Effector CD8-positive, alpha-beta T cell (primary cell): ENCODE data around the gene HAGHL.
A peak's percentile ranks its signal among the peaks of the same experiment; 100 is the strongest.
"Not testable (repeated sequence)": the region's sequence is repeated elsewhere in the genome, so short reads cannot be mapped to it uniquely, and the experiment has no call there.

ENCODE experiments used
- DNase-seq: peaks from one replicate; lab custom pipeline; 2025; lab: John Stamatoyannopoulos, UW

HAGHL gene

DNA sequence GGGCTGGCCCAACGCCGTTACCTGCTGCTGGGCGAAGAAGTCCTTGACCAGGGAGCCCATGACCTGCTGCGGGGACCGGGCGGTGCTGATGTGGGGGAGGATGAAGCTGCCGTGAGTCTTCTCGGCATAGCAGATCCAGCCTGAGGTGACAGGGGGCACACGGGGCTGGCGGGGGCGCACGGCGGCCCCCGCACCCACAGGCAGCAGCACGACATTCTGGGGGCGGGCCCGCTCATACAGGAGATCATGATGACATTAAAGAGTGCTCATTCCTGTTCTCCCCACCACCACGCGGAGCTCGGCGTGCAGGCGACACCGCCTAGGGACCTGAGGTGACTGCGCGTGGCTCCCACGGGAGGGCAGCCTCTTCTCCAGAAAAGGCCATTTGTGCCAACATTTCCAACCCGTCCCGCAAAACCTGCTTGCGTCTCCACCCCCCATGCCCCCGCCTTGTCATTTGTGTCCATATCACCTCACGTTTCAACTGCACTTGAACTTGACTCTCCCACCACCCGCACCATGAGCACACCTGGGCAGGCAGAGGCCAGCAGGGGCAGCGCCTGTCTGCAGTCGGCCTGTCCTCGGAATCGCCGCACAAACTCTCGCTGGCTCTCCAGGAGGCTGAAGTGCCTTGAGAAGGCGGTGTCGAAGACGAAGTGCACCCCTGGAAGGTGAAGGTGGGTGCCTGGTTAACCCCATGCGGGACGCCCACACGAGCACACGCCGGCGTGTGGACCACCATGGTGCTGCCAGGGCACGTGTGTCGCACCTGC, 7.5 kb downstream of the HAGHL start:
- no peak for DNase-seq

- no peak for DNase-seq
Measured at GRCh38 chr16:734981-735881, 8.3 kb downstream of the HAGHL start.

DNA sequence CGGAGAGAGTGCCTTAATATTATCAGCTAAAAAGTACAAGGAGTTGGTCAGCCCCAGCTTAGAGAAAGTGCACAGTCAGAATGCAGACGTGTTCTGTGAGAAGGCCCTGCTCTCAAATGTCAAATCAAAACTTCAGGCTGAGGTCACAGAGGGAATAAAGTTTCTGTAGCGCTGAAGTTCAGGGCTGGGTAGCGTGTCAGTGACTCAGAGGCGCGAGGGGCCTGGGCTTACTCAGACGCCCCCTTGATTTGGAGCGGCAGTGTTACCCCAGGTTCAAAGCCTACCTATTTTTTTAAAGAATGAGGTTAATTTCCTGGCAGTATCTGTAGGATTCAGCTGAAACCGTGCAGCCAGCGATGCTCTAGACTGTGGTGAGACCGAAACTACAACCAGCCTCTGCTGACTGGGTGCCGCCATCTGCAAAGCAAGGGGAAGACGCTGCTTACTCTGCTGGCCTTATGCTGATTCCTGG, 9.1 kb downstream of the HAGHL start:
- no peak for DNase-seq

- no peak for DNase-seq
Measured at GRCh38 chr16:736936-737481, 10.1 kb downstream of the HAGHL start.

DNA sequence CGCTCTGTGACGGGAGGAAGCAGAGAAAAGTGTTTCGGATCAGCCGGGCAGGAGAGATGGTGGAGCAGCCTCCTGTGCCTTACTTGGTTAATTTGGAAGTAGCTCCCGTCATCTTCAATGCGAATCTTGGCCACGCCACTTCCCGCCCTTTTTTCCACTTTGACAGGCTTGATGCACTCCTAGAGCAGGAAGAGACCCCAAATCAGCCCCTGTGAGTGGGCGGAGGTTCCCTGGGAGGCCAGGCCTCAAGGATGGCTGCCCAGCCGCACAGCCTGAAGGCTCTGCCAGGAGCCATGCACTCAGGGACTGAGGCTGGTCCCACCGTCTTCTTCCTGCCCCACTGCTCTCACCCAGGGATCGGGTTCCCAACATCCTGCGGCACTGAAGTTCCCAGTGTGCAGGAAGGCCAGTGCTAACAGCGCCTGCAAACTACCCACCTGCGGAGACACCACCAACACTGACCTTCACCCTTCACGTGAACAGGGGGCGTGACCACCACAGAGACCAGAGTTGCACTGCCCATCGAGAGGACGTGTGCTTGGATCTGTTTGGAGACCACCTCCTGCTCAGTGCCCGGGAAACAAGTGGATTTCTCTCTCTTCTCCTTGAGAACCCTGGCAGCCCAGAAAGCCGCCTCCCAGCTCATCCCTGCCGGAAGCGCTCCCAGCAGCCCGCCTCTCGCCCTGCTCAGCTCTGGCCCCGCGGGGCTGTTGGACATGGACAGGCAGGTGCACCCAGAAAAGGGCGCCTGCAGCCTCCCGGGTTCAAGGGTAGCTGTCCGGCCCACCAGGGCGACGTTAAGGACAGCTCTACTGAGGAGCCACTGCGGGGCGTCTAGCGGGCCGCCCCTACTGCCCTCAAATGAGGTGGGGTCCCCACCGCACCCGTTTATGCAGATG, 12.9 kb downstream of the HAGHL start:
- DNase-seq = no peak

DNA sequence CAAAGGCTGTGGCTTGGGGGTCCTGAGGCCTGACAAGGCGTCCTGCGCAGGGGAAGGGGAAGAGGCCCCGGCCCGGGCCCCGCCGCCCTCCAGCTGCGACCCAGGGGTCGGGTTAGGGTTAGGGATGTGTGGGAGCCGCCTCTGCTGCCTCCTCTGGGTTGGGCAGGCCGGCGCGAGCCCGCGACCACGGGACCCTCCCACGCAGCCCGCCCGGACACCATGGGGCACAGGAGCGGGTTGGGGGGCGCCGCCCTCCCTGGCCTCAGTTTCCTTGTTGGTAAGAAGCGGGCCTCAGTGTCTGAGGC, 13.5 kb downstream of the HAGHL start:
- no peak for DNase-seq

GRCh38 chr16:740764-741505, 14.0 kb downstream of the HAGHL start, which contains the start of gene CIAO3:
Gene CIAO3 (minus strand): TSS chr16:740997. CDS start chr16:740985, 12 bp downstream.
- peak; percentile 90 for DNase-seq

DNA sequence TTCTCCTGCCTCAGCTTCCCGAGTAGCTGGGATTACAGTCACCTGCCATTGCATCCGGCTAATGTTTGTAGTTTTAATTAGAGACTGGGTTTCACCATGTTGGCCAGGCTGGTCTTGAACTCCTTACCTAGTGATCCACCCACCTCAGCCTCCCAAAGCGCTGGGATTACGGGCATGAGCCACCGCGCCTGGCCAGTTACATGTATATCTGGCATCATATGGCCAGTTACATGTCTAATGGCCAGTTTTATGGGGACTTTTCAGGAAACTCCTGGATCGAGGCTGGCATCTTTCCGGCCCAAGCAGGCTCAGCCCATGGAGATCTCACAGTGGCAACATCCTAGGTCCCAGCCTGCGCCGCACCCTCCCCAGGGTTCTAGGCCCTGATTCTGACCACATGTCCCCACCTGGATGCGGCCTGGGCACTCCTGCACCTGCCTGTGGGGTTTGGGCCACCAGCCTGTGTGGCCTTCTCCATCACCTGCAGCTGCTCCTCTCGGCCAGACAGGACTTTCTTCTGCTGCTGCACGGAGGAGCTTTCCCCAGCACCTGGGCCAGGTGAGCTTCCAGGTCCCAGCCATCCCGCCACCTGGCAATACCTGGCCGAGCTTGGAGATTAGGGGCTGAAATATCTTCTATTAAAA, 15.2 kb downstream of the HAGHL start:
- DNase-seq = no peak

DNA sequence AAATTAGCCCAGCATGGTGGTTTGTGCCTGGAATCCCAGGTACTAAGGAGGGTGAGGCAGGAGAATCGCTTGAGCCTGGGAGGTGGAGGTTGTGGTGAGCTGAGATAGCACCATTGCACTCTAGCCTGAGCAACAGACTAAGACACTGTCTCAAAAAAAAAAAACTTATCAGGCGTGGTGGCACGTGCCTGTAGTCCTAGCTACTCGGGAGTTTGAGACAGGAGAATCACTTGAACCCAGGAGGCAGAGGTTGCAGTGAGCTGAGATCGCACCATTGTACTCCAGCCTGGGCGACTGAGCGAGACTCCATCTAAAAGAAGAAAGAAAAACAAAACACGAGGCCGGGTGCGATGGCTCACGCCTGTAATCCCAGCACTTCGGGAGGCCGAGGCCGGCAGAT, 16.0 kb downstream of the HAGHL start:
- DNase-seq = not testable (repeated sequence)

DNA sequence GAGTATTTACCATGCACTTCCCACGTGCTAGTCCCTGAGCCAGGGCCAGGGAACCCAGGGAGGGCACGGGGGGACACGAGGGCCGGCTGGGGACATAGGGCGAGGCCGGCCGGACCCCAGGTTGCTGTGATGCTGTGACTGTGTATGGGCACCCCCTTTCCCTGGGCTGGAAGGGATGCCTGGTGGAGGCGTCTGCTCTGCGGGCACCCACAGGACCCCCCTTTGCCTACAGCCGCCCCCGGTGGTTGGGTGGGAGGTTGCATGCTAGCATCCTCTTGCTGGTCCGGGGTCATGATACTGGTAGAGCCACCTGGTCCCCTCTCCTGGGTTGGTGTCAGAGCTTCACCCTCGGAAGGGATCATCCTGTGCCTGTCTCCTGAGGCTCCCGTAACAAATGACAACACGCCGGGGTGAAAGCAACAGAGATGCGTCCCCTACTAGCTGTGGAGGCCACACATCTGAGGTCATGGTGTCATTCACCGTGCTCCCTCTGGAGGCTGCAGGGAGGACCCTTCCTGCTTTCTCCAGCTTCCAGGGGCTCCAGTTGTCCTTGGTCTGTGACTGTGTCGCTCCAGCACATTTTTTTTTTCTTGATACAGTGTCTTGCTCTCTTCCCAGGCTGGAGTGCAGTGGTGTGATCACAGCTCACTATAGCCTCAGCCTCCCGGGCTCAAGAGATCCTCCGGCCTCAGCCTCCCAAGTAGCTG, 17.0 kb downstream of the HAGHL start:
- DNase-seq = no peak

DNA sequence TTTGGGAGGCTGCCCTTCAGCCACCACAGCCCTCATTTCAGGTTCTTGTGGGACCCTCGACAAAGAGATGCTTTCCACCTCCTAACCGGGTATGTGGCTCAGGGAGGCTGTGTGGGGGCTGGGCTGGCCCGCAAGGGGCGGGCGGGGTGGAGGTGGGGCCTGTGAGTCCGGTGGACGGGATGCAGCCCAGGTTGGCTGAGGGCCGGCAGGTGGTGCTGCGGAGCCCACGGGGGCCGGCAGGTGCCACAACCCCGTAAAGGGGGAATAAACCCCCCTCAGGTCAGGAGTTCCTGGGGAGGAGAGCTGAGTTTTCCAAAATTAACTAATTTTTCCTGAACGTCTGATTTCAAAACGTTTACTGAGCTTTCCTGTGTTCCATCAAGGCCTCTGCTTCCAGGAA, 18.8 kb downstream of the HAGHL start:
- no peak for DNase-seq

GRCh38 chr16:746637-747036, 19.7 kb downstream of the HAGHL start:
- no peak for DNase-seq

GRCh38 chr16:747978-748746, 21.3 kb downstream of the HAGHL start:
- DNase-seq = no peak

DNA sequence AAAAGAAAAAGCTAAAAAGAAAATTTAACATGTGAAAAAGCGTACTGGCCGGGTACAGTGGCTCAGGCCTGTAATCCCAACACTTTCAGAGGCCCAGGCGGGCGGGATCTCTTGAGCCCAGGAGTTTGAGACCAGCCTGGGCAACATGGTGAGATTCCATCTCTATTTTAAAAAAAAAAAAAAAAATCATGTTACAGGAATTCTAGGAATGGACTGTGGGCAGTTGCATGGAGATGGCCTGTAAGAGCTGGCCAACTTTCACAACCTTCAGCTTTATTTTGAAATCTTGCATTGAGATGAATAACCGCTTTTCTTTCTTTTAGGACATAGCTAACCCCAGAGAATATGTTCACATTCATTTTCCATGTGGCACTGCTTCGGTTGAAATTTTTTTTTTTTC, 22.1 kb downstream of the HAGHL start:
- no peak for DNase-seq

- no peak for DNase-seq
Measured at GRCh38 chr16:750485-750884, 23.6 kb downstream of the HAGHL start.

DNA sequence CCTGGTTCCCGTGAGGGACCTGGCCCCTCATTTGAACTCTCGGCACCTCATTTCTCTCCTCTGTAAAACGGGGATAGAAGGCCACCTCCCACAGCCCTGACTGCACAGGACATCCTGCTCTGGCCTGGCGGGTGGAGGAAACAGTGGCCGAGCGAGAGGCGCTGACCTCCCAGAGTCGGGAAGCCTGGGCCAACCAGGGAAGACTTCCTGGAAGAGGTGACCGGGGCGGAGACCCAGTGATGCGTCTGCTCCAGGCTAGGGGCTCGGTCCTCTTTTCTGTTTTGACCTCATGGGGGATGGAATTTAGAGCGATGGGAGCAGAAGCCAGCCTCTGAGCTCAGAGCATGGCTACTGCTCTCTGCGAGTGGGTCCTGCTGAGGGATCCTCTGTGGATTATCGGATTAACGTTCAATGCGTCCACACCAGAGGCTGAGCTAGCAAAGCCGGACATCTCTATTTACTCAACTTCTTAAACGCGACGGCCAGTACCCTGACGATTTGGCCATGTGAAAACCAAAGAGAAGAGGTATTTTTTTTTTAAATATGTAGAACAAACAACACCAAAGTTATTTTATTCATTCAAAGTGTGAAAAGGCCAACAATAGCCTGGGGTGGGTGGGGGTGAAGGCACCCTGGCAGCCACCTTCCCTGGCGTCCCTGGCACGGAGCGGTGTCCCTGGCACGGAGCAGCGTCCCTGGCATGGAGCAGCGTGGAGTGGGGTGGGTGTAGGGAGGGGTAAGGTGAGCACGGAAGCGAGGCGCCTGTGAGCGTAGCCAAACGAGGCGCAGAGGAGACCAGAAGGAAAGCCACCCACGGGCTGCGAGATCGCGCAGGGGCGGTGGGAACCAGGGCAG, 24.5 kb downstream of the HAGHL start:
- no peak for DNase-seq

GRCh38 chr16:752007-752312, 25.1 kb downstream of the HAGHL start:
- DNase-seq = no peak

DNA sequence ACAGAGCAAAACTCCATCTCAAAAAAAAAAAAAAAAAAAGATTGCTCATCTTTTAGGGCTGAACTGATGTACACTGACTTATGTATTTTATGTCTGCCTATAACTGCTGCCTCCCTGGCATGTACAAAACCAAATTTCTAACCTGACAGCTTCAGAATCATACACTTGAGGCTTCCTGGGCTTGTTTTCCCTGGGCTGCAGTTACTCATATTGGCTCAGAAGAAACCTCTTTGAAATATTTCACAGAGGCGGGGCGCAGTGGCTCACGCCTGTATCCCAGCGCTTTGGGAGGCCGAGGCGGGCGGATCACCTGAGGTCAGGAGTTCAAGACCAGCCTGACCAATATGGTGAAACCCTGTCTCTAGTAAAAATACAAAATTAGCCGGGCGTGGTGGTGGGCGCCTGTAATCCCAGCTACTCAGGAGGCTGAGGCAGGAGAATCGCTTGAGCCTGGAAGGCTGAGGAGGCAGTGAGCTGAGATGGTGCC, 27.3 kb downstream of the HAGHL start:
- not testable (repeated sequence) for DNase-seq
